Endodermal cell (in vitro differentiated cells): Measurements from ENCODE around the gene RALGPS1. TPM values are rescaled to one million over a fixed set of nuclear protein-coding genes. Genes with fewer than 3 reads are reported as not detected.

Experiments used
- DNase-seq: peaks from one replicate; pipeline ENCODE4 v3.0.0-alpha.2; 2017
- H3K27ac ChIP-seq: 2 replicates; pipeline ENCODE4 v1.5.1; 2013; ENCODE audit warnings: mild to moderate bottlenecking, low read depth, low read length, moderate library complexity
- H3K27me3 ChIP-seq: 2 replicates; pipeline ENCODE4 v1.6.1; 2013; ENCODE audit warnings: mild to moderate bottlenecking, low read length, moderate library complexity; ENCODE audit not compliant: insufficient read depth, control insufficient read depth, poor library complexity, severe bottlenecking
- H3K36me3 ChIP-seq: 2 replicates; pipeline ENCODE4 v1.7.0; 2013; ENCODE audit warnings: mild to moderate bottlenecking, low read length, moderate library complexity; ENCODE audit not compliant: control insufficient read depth, insufficient read depth
- H3K4me1 ChIP-seq: one replicate; pipeline ENCODE4 v1.7.0; 2013; ENCODE audit warnings: low read length; ENCODE audit not compliant: control insufficient read depth, insufficient read depth
- H3K4me3 ChIP-seq: 2 replicates; pipeline ENCODE4 v1.5.1; 2013; ENCODE audit warnings: mild to moderate bottlenecking, low read length, moderate library complexity
- H3K9ac ChIP-seq: 2 replicates; pipeline ENCODE4 v1.6.1; 2013; ENCODE audit warnings: mild to moderate bottlenecking, low read length, moderate library complexity; ENCODE audit not compliant: poor library complexity, severe bottlenecking; ENCODE audit errors: extremely low read depth
- H3K9me3 ChIP-seq: 2 replicates; pipeline ENCODE4 v1.6.1; 2013; ENCODE audit warnings: mild to moderate bottlenecking, low read length, moderate library complexity; ENCODE audit not compliant: control insufficient read depth
- H3K27ac Mint-ChIP-seq: 2 replicates; pipeline ENCODE4 v1.8.0; 2020; ENCODE audit warnings: mixed read lengths
- H3K27me3 Mint-ChIP-seq: 2 replicates; pipeline ENCODE4 v1.8.0; 2021; ENCODE audit warnings: mild to moderate bottlenecking, mixed read lengths; ENCODE audit not compliant: insufficient read depth
- H3K36me3 Mint-ChIP-seq: 2 replicates; pipeline ENCODE4 v1.8.0; 2020; ENCODE audit warnings: low read depth, mixed read lengths
- H3K4me1 Mint-ChIP-seq: 2 replicates; pipeline ENCODE4 v1.8.0; 2020; ENCODE audit warnings: mixed read lengths
- H3K4me3 Mint-ChIP-seq: 2 replicates; pipeline ENCODE4 v1.8.0; 2020; ENCODE audit warnings: mild to moderate bottlenecking, moderate library complexity, mixed read lengths
- H3K9me3 Mint-ChIP-seq: 2 replicates; pipeline ENCODE4 v1.8.0; 2020; ENCODE audit warnings: mild to moderate bottlenecking, mixed read lengths
- WGBS, 2 experiments: methylation state at CpG; one replicate each; pipeline versions ENCODE4 v1.1.5 to v1.1.7; 2013; ENCODE audit warnings: missing lambda C conversion rate in 2 of 2, mixed read lengths in 1 of 2; ENCODE audit not compliant: insufficient coverage in 1 of 2, insufficient read length in 1 of 2; 5-methylcytosine and 5-hydroxymethylcytosine counted together
- total RNA-seq, 2 donors: library from RNA; stranded (reverse); fragmentation: NEBNext Ultra II Directional in 1 of 2; extraction: Animal tissue kit (Norgen Biotek cat#: 25700) in 1 of 2; gene quantifications; 2 replicates in 1 of 2; 3 replicates in 1 of 2; pipeline ENCODE4 v1.2.1, GENCODE V29; 2021
- TF ChIP-seq, protein P1 (sequence below): fragments of 200-600 bp; sonication (generic); conservative IDR thresholded peaks from 2 replicates; pipeline ENCODE4 v1.5.0; 2021; ENCODE audit warnings: antibody characterized with exemption, mild to moderate bottlenecking

The RALGPS1 gene
- total RNA-seq, 2 donors from 2014 or later = 23.3 to 25.0 TPM

DNA sequence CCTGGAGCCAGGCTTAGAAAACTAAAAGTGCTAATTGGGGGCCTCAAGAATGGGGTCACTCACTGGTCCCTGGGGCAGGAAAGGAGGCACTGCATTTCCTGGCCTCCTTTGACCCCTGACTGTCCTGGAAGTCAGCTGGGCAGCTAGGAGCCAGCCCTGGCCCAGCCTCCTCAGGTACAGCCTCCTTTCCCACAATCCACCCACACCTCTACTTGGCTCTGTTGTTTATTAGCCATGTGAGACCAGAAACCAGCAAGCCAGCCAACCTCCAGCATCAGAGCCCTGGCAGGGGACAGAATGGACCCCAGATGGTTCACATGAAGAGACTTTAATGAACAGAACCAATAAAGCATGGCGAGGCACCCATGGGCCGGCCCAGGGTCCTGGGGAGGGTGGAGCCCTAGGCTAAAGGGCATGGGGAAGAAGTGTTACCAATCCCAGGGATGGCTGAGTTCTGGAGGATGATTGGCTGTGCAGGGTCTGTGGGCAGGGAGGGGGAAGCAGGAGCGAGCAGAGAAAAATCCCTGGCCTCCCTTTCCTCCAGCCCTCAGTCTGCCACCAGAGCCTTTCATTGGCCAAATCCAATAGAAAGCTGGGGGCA, 263.2 kb downstream of the RALGPS1 start:
- no peaks in the 10 kb centered on the region for H3K4me1 ChIP-seq
- peaks cover under 1% of the 10 kb centered on the region for H3K4me1 Mint-ChIP-seq
- TF ChIP-seq, protein P1, sequence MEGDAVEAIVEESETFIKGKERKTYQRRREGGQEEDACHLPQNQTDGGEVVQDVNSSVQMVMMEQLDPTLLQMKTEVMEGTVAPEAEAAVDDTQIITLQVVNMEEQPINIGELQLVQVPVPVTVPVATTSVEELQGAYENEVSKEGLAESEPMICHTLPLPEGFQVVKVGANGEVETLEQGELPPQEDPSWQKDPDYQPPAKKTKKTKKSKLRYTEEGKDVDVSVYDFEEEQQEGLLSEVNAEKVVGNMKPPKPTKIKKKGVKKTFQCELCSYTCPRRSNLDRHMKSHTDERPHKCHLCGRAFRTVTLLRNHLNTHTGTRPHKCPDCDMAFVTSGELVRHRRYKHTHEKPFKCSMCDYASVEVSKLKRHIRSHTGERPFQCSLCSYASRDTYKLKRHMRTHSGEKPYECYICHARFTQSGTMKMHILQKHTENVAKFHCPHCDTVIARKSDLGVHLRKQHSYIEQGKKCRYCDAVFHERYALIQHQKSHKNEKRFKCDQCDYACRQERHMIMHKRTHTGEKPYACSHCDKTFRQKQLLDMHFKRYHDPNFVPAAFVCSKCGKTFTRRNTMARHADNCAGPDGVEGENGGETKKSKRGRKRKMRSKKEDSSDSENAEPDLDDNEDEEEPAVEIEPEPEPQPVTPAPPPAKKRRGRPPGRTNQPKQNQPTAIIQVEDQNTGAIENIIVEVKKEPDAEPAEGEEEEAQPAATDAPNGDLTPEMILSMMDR = no peak
- H3K4me3 ChIP-seq = no peak overlapping the region
- peak overlapping the region; percentile 44 for H3K27ac ChIP-seq
- H3K27me3 Mint-ChIP-seq = no peaks in the 10 kb centered on the region
- DNase-seq = peak; percentile 38
- no peaks in the 10 kb centered on the region for H3K36me3 ChIP-seq
- no peak overlapping the region for H3K9ac ChIP-seq
- no peaks in the 10 kb centered on the region for H3K27me3 ChIP-seq
- H3K9me3 Mint-ChIP-seq = no peaks in the 10 kb centered on the region
- 87% methylated on average over 3 of the region's 3 CpGs; no CpG with 5 or more reads in 1 of the 2 experiments for WGBS, 2 experiments
- no peaks in the 10 kb centered on the region for H3K36me3 Mint-ChIP-seq
- no peak overlapping the region for H3K4me3 Mint-ChIP-seq
- no peaks in the 10 kb centered on the region for H3K9me3 ChIP-seq
- no peak overlapping the region for H3K27ac Mint-ChIP-seq

DNA sequence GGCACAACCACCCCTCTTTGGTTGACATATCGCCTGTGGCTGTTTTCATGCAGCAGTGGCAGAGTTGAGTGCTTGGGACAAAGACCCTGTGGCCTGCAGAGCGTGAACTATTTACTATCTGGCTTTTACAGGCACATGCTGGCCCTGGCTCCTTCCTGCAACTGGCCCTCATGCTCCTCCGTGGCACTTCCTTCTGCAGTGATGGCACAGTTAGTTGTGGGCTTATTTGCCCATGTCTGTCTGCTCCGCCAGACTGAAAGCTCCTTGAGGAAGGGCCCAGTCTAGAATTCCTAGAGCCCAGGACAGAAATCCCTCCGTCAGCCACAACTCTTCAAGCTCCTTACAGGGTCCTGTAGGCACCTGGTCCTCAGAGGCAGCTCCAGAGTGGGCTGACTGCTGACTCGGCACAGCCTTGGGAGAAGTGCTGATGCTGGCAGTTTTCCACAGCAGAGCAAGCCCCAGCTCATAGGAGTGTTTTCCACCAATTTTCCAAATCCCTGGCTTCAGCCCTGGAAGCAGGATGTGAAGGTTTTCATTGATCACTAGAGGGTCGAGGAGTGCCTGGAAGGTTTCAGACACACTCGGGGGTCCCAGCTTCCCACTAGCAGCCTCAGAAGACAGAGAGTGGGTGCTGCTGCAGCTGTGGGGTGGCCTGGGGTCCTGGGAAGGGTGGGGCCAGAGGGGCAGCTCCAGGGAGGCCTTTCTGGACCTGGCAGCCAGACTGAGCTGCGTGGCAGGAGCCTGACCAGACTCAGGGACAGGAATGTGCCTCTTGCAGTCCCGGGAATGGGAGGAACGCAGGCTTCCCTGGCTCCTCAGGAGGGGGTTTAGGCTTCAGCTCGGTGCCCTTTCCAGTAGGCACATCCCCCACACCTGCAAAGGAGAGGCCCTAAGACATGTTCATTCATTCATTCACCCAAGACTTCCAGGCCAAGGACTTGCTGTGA, 264.4 kb downstream of the RALGPS1 start:
- WGBS, 2 experiments = 85 to 87% methylated on average over 7 to 12 of the region's 12 CpGs
- Histone ChIP-seq H3K36me3 (no peaks in the 10 kb centered on the region), H3K4me3 (no peak overlapping the region), H3K27me3 (no peaks in the 10 kb centered on the region), H3K9me3 (no peaks in the 10 kb centered on the region), H3K4me1 (no peaks in the 10 kb centered on the region), H3K27ac (no peak overlapping the region), H3K9ac (no peak overlapping the region)
- Mint-ChIP-seq H3K36me3 (no peaks in the 10 kb centered on the region), H3K27me3 (no peaks in the 10 kb centered on the region), H3K4me1 (peaks cover 9% of the 10 kb centered on the region), H3K4me3 (no peak overlapping the region), H3K27ac (peak overlapping the region; percentile 74), H3K9me3 (no peaks in the 10 kb centered on the region)
- TF ChIP-seq, protein P1 = no peak
- DNase-seq = peak; percentile 65

DNA sequence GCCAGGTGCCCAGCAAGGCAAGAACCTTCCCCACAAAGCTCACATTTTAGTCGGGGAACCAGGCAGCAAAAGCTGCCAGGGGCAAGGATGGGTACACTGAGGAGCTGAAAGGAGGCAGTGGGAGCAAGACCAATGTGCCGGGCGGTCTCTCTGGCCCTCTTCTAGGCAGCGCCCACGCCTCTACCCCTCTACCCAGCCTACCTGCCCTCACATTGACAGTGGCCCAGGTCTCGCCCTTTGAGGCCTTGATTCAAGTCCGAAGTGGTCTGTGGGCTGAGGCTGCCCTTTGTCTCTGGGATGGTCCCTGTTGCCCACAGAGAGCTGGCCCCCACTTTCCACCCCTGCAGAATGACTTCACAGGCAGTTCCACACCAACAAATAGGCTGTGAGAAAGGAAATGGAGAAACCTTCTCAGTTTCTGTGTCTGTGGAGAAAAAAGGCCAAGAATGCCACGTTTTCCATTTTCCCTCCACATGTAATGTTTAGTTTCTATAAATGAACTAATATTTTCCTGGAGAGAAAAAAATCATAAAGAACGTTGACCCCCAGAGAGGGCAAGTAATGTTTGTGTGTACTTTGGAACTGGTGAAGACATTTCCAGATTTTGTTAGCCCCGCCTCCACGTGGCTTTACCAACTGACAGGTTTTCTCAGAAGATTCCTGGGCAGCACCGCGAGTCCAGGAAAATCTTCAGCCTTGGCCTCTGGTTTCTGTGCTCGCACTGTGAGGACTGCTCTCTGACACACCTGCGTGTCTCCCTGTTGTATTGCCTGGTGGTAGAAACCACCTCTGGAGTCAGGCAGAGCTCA, 265.3 kb downstream of the RALGPS1 start:
- WGBS, 2 experiments = 93 to 97% methylated on average over 6 to 14 of the region's 15 CpGs
- H3K27ac Mint-ChIP-seq = peak overlapping the region; percentile 55
- peak; percentile 44 for DNase-seq
- Histone ChIP-seq H3K9ac (no peak overlapping the region), H3K27ac (no peak overlapping the region), H3K36me3 (no peaks in the 10 kb centered on the region), H3K9me3 (no peaks in the 10 kb centered on the region), H3K4me3 (no peak overlapping the region), H3K4me1 (no peaks in the 10 kb centered on the region), H3K27me3 (no peaks in the 10 kb centered on the region)
- peaks cover 14% of the 10 kb centered on the region for H3K4me1 Mint-ChIP-seq
- no peak overlapping the region for H3K4me3 Mint-ChIP-seq
- TF ChIP-seq, protein P1 = no peak
- H3K9me3 Mint-ChIP-seq = no peaks in the 10 kb centered on the region
- no peaks in the 10 kb centered on the region for H3K27me3 Mint-ChIP-seq
- H3K36me3 Mint-ChIP-seq = no peaks in the 10 kb centered on the region
